Measurements from ENCODE around the gene HMG20A. TPM values are rescaled to one million over a fixed set of nuclear protein-coding genes. Genes with fewer than 3 reads are reported as not detected.
A peak's percentile ranks its signal among the peaks of the same experiment; 100 is the strongest.
"Not testable (repeated sequence)": the region's sequence is repeated elsewhere in the genome, so short reads cannot be mapped to it uniquely, and the experiment has no call there.

The HMG20A gene
- total RNA-seq: 27.0 and 27.5 TPM in 2 replicates

GRCh38 chr15:77420610-77421369, at the start of gene HMG20A:
Gene HMG20A (plus strand): TSS chr15:77420888. CDS start chr15:77458408, 37,520 bp downstream.
- peak; percentile 88 to 93 for DNase-seq (ENCODE audit: low read depth in 2 of 2)

- no peak for DNase-seq (ENCODE audit: low read depth in 2 of 2)
Observed at GRCh38 chr15:77371850-77372563, 48.7 kb upstream of the HMG20A start.

- no peak for DNase-seq (ENCODE audit: low read depth in 2 of 2)
Observed at GRCh38 chr15:77373441-77373840, 47.2 kb upstream of the HMG20A start.

- no peak for DNase-seq (ENCODE audit: low read depth in 2 of 2)
Observed at GRCh38 chr15:77375133-77375532, 45.6 kb upstream of the HMG20A start.

- DNase-seq (ENCODE audit: low read depth in 2 of 2): no peak
Observed at GRCh38 chr15:77376770-77377169, 43.9 kb upstream of the HMG20A start.

GRCh38 chr15:77380033-77380432, 40.7 kb upstream of the HMG20A start:
- DNase-seq (ENCODE audit: low read depth in 2 of 2): no peak

- no peak for DNase-seq (ENCODE audit: low read depth in 2 of 2)
Observed at GRCh38 chr15:77384086-77384485, 36.6 kb upstream of the HMG20A start.

- DNase-seq (ENCODE audit: low read depth in 2 of 2): no peak
Observed at GRCh38 chr15:77384589-77385359, 35.9 kb upstream of the HMG20A start.

- no peak for DNase-seq (ENCODE audit: low read depth in 2 of 2)
Observed at GRCh38 chr15:77386626-77387025, 34.1 kb upstream of the HMG20A start.

GRCh38 chr15:77387365-77388105, 33.2 kb upstream of the HMG20A start:
- DNase-seq (ENCODE audit: low read depth in 2 of 2): no peak

- DNase-seq (ENCODE audit: low read depth in 2 of 2): no peak
Observed at GRCh38 chr15:77391372-77391951, 29.2 kb upstream of the HMG20A start.

- no peak for DNase-seq (ENCODE audit: low read depth in 2 of 2)
Observed at GRCh38 chr15:77392762-77393470, 27.8 kb upstream of the HMG20A start.

GRCh38 chr15:77393471-77393840, 27.2 kb upstream of the HMG20A start:
- peak in 1 of 2 donors; percentile 20 for DNase-seq (ENCODE audit: low read depth in 2 of 2)

GRCh38 chr15:77395013-77395774, 25.5 kb upstream of the HMG20A start:
- DNase-seq (ENCODE audit: low read depth in 2 of 2): no peak

- DNase-seq (ENCODE audit: low read depth in 2 of 2): no peak
Observed at GRCh38 chr15:77396692-77397091, 24.0 kb upstream of the HMG20A start.

- DNase-seq (ENCODE audit: low read depth in 2 of 2): no peak
Observed at GRCh38 chr15:77398927-77399326, 21.8 kb upstream of the HMG20A start.

GRCh38 chr15:77400258-77400657, 20.4 kb upstream of the HMG20A start:
- no peak for DNase-seq (ENCODE audit: low read depth in 2 of 2)

GRCh38 chr15:77402740-77403379, 17.8 kb upstream of the HMG20A start:
- peak; percentile 22 to 31 for DNase-seq (ENCODE audit: low read depth in 2 of 2)

- not testable (repeated sequence) for DNase-seq (ENCODE audit: low read depth in 2 of 2)
Observed at GRCh38 chr15:77406173-77406759, 14.4 kb upstream of the HMG20A start.

Measured in lung microvascular endothelial cell (primary cell).